Activated CD4-positive, CD25-positive, alpha-beta regulatory T cell (primary cell): Measurements from ENCODE around the gene NRBF2.

Experiments
- DNase-seq, 4 experiments: peaks; one replicate each; lab custom pipeline; 2025; lab: John Stamatoyannopoulos, UW

Gene NRBF2

GRCh38 chr10:63164166-63164623 is 31.1 kb downstream of the NRBF2 start:
- DNase-seq = no peak

- DNase-seq = no peak
These were observed 32.1 kb downstream of the NRBF2 start for GRCh38 chr10:63165249-63165648.

- DNase-seq = no peak
These were observed 33.7 kb downstream of the NRBF2 start for GRCh38 chr10:63166742-63167258.

GRCh38 chr10:63168821-63169462 is 35.8 kb downstream of the NRBF2 start:
- no peak for DNase-seq

- no peak for DNase-seq
These were observed 36.5 kb downstream of the NRBF2 start for GRCh38 chr10:63169624-63170023.

- no peak for DNase-seq
These were observed 38.2 kb downstream of the NRBF2 start for GRCh38 chr10:63171255-63171855.

GRCh38 chr10:63171926-63172325 is 38.8 kb downstream of the NRBF2 start:
- no peak for DNase-seq

- no peak for DNase-seq
These were observed 40.5 kb downstream of the NRBF2 start for GRCh38 chr10:63173468-63174232.

GRCh38 chr10:63175534-63175933 is 42.4 kb downstream of the NRBF2 start:
- no peak for DNase-seq

- no peak for DNase-seq
These were observed 59.7 kb downstream of the NRBF2 start for GRCh38 chr10:63192826-63193225.

- DNase-seq = no peak
These were observed 64.4 kb downstream of the NRBF2 start for GRCh38 chr10:63197344-63198092.

- no peak for DNase-seq
These were observed 66.6 kb downstream of the NRBF2 start for GRCh38 chr10:63199716-63200115.

- no peak for DNase-seq
These were observed 67.3 kb downstream of the NRBF2 start for GRCh38 chr10:63200431-63200830.

GRCh38 chr10:63201118-63201517 is 68.0 kb downstream of the NRBF2 start:
- DNase-seq = no peak
